GM10266 (cell line): ENCODE results near the gene CACNG4.
A peak's percentile ranks its signal among the peaks of the same experiment; 100 is the strongest.

Experiments used
- DNase-seq: peaks from one replicate; pipeline ENCODE4 v3.0.0; 2012; ENCODE audit errors: extremely low spot score
- TF ChIP-seq, protein P1 (sequence below): IDR thresholded peaks from 2 replicates; pipeline ENCODE4 v1.5.1; 2012; ENCODE audit warnings: mild to moderate bottlenecking, low read depth; ENCODE audit not compliant: control insufficient read depth, insufficient read depth; ENCODE audit errors: missing control alignments

CACNG4 gene

DNA sequence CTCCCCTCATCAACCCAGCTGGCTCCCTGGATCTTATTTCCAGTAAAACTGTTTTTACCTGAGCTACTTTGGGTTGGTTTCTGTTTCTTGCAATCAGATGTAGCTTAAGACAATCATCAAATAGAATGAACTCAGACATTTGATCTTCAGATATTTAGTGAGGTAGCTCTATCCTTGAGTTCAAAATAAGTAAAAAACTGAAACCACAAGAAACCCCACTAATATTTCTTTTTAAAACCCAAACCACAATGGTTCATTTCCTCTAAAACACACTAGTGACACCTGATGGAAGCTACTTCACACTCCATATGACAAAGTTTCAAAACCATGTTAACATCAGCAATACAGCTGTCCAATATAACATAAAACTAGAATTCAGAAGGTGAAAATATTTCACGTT, 117.6 kb downstream of the CACNG4 start:
- DNase-seq = peak; percentile 54
- TF ChIP-seq, protein P1, sequence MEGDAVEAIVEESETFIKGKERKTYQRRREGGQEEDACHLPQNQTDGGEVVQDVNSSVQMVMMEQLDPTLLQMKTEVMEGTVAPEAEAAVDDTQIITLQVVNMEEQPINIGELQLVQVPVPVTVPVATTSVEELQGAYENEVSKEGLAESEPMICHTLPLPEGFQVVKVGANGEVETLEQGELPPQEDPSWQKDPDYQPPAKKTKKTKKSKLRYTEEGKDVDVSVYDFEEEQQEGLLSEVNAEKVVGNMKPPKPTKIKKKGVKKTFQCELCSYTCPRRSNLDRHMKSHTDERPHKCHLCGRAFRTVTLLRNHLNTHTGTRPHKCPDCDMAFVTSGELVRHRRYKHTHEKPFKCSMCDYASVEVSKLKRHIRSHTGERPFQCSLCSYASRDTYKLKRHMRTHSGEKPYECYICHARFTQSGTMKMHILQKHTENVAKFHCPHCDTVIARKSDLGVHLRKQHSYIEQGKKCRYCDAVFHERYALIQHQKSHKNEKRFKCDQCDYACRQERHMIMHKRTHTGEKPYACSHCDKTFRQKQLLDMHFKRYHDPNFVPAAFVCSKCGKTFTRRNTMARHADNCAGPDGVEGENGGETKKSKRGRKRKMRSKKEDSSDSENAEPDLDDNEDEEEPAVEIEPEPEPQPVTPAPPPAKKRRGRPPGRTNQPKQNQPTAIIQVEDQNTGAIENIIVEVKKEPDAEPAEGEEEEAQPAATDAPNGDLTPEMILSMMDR = peak; percentile 48
